ENCODE data around the gene ZFR2. TPM values are rescaled to one million over a fixed set of nuclear protein-coding genes. Genes with fewer than 3 reads are reported as not detected.

ZFR2 gene
- 1.00 and 4.7 TPM in 2 replicates for total RNA-seq (ENCODE audit: low replicate concordance)
- long read RNA-seq, partial matches to known transcripts = 0 of 1 reads
- long read RNA-seq, other reads (novel, unspliced or antisense) = 0 of 1 reads

- no peaks in the 10 kb centered on the region for H3K9me3 Mint-ChIP-seq
- no peaks in the 10 kb centered on the region for H3K36me3 Mint-ChIP-seq
- H3K27me3 Mint-ChIP-seq = peaks cover 60% of the 10 kb centered on the region
- H3K27ac Mint-ChIP-seq = no peak within 1 kb of the TSS
- no peak for TF ChIP-seq CTCF (conservative IDR thresholded peaks at IDR 0.05)
- H3K4me1 Mint-ChIP-seq (ENCODE audit: unreplicated experiment) = peaks cover 8% of the 10 kb centered on the region
- no peak for DNase-seq (ENCODE audit: extremely low spot score, unreplicated experiment)
- H3K4me3 Mint-ChIP-seq = peak within 1 kb of the TSS; percentile 67
Measured at GRCh38 chr19:3868770-3869456, at the start of gene ZFR2. ZFR2 (minus strand) TSS chr19:3869038; CDS start chr19:3869017, 21 bp downstream.

- Mint-ChIP-seq H3K4me1 (ENCODE audit: unreplicated experiment) (no peaks in the 10 kb centered on the region), H3K9me3 (no peaks in the 10 kb centered on the region), H3K27ac (no peak overlapping the region), H3K36me3 (no peaks in the 10 kb centered on the region), H3K27me3 (no peaks in the 10 kb centered on the region), H3K4me3 (no peak overlapping the region)
- DNase-seq (ENCODE audit: extremely low spot score, unreplicated experiment) = no peak
- TF ChIP-seq CTCF (conservative IDR thresholded peaks at IDR 0.05) = no peak
Measured at GRCh38 chr19:3916033-3916432, 47.2 kb upstream of the ZFR2 start.

- Mint-ChIP-seq H3K27ac (no peak overlapping the region), H3K9me3 (no peaks in the 10 kb centered on the region)
Measured at GRCh38 chr19:3914199-3914598, 45.4 kb upstream of the ZFR2 start.

GRCh38 chr19:3910105-3910504 lies 41.3 kb upstream of the ZFR2 start:
- no peak overlapping the region for H3K4me3 Mint-ChIP-seq
- no peaks in the 10 kb centered on the region for H3K36me3 Mint-ChIP-seq
- no peak for TF ChIP-seq CTCF (conservative IDR thresholded peaks at IDR 0.05)
- DNase-seq (ENCODE audit: extremely low spot score, unreplicated experiment) = no peak
- H3K27me3 Mint-ChIP-seq = no peaks in the 10 kb centered on the region
- no peaks in the 10 kb centered on the region for H3K4me1 Mint-ChIP-seq (ENCODE audit: unreplicated experiment)
- no peaks in the 10 kb centered on the region for H3K9me3 Mint-ChIP-seq
- H3K27ac Mint-ChIP-seq = no peak overlapping the region

More at GRCh38 chr19:3914199-3914598, 45.4 kb upstream of the ZFR2 start:
- H3K4me1 Mint-ChIP-seq (ENCODE audit: unreplicated experiment) = no peaks in the 10 kb centered on the region
- TF ChIP-seq CTCF (conservative IDR thresholded peaks at IDR 0.05) = no peak
- DNase-seq (ENCODE audit: extremely low spot score, unreplicated experiment) = no peak
- no peaks in the 10 kb centered on the region for H3K27me3 Mint-ChIP-seq
- H3K4me3 Mint-ChIP-seq = no peak overlapping the region
- no peaks in the 10 kb centered on the region for H3K36me3 Mint-ChIP-seq

GRCh38 chr19:3908266-3909054 lies 39.6 kb upstream of the ZFR2 start:
- H3K4me3 Mint-ChIP-seq = no peak overlapping the region
- DNase-seq (ENCODE audit: extremely low spot score, unreplicated experiment) = no peak
- H3K36me3 Mint-ChIP-seq = no peaks in the 10 kb centered on the region
- no peak overlapping the region for H3K27ac Mint-ChIP-seq
- H3K27me3 Mint-ChIP-seq = no peaks in the 10 kb centered on the region
- no peaks in the 10 kb centered on the region for H3K9me3 Mint-ChIP-seq
- TF ChIP-seq CTCF (conservative IDR thresholded peaks at IDR 0.05) = no peak
- no peaks in the 10 kb centered on the region for H3K4me1 Mint-ChIP-seq (ENCODE audit: unreplicated experiment)
